Measurements from ENCODE around the gene DNAI2. TPM values are rescaled to one million over a fixed set of nuclear protein-coding genes. Genes with fewer than 3 reads are reported as not detected.

DNAI2 gene
- total and polyA plus RNA-seq, 7 donors: 0.10 TPM; not detected in 6

DNA sequence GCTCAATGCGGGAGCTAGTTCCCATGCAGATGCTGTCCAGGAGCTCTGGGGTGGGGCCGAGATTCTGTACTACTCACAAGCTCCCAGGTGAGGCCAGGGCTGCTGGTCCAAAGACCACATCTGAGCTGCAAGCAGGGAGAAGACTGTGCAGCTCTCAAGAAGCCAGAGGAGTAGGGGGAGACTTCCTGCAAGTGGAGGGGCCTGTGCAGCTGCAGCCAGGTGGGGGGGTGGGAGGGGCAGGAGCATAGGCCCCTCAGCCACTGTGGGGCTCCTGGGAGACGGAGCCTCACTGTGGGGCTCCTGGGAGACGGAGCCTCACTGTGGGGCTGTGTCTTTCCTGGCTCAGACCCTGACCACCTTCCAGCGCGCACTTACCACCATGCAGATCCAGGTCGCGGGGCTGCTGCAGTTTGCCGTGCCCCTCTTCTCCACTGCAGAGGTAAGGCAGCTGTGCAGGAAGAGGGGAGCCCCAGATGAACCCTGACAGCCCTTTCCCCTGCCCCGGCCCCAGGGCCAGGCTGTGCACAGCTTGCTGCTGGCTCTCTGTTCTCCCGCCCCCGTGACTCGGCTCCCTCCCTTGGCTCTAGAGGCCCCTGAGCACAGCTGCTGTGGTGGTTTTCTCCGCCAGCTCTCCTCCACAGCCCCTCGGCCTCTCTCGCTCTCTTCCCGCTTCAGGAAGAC, 24.3 kb upstream of the DNAI2 start:
- WGBS, 2 donors: 56 to 84% methylated on average over 17 of the region's 17 CpGs
- H3K36me3 ChIP-seq: peaks cover 0 to 11% (median 0%) of the 10 kb centered on the region in 4 donors
- intact Hi-C loops (cut with DNase I): no loop called here

DNA sequence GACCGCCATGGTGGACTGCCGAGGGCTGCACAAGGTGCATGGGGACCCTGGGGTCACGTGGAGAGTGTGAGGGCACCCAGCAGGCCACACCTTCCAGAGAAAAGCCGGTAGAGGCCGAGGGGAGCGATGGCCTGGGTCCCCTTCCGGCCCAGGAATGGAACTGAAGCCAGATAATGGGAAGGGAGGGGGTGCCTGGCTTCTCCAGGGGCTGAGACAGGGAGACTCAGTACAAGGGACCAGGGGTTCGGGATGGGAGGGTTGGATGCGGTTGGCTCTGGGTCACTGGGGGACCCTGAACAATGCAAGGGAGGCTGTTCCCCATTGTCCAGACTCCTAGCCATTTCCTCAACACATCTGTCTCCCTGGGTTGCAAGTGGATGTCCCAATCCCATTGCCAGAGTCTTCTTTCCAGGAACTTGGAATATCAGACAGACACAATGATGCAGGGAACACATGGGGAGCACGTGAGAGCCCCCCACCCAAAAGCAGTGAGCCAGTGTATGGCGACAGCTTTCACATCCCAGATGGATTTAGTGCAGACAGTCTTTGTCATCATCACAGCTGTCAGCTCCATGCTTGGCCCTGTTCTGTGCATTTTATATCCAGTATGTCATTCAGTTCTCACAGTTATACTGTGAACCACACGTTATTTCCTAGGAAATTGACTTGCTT, 23.6 kb upstream of the DNAI2 start:
- no peaks in the 10 kb centered on the region for H3K27me3 ChIP-seq
- no peak overlapping the region for H3K27ac ChIP-seq
- TF ChIP-seq, protein P1, sequence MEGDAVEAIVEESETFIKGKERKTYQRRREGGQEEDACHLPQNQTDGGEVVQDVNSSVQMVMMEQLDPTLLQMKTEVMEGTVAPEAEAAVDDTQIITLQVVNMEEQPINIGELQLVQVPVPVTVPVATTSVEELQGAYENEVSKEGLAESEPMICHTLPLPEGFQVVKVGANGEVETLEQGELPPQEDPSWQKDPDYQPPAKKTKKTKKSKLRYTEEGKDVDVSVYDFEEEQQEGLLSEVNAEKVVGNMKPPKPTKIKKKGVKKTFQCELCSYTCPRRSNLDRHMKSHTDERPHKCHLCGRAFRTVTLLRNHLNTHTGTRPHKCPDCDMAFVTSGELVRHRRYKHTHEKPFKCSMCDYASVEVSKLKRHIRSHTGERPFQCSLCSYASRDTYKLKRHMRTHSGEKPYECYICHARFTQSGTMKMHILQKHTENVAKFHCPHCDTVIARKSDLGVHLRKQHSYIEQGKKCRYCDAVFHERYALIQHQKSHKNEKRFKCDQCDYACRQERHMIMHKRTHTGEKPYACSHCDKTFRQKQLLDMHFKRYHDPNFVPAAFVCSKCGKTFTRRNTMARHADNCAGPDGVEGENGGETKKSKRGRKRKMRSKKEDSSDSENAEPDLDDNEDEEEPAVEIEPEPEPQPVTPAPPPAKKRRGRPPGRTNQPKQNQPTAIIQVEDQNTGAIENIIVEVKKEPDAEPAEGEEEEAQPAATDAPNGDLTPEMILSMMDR (IDR thresholded peaks at IDR 0.05): no peak
- TF ChIP-seq POLR2AphosphoS5 (IDR thresholded peaks at IDR 0.05) (no peak), POLR2A (IDR thresholded peaks at IDR 0.05) (no peak), EP300 (IDR thresholded peaks at IDR 0.05) (no peak)
- H3K36me3 ChIP-seq: peaks cover 0 to 11% (median 0%) of the 10 kb centered on the region in 4 donors
- no peaks in the 10 kb centered on the region for H3K9me3 ChIP-seq
- intact Hi-C loops (cut with DNase I): no loop called here
- DNase-seq: no peak
- 76% methylated on average over 12 of the region's 12 CpGs for WGBS, 2 donors
- H3K4me3 ChIP-seq: no peak overlapping the region
- peaks cover 0 to 3% (median under 1%) of the 10 kb centered on the region in 4 donors for H3K4me1 ChIP-seq

More for the DNA sequence above, 24.3 kb upstream of the DNAI2 start:
- Histone ChIP-seq H3K27ac (no peak overlapping the region), H3K4me1 (peaks cover 0 to 10% (median 2%) of the 10 kb centered on the region in 4 donors), H3K4me3 (no peak overlapping the region), H3K9me3 (no peaks in the 10 kb centered on the region), H3K27me3 (no peaks in the 10 kb centered on the region)
- DNase-seq: no peak
- TF ChIP-seq POLR2A (IDR thresholded peaks at IDR 0.05) (no peak), POLR2AphosphoS5 (IDR thresholded peaks at IDR 0.05) (no peak), EP300 (IDR thresholded peaks at IDR 0.05) (no peak)
- TF ChIP-seq, protein P1 (IDR thresholded peaks at IDR 0.05): no peak

DNA sequence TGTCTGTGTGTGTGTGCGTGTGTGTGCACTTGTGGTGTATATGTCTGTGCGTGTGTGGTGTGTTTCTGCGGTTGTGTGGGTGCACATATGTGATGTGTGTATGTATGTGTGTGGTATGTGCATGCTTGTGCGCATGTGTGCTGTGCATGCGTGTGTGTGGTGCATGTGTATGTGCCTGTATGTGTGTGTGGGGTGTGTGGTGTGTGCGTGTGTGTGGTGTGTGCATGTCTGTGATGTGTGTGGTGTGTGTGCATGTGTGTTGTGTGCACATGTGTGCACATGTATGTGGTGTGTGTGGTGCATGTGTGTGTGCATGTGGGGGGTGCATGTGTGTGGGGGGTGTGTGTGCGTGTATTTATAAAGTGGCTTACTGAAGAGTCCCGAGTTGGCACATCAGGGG, 23.0 kb upstream of the DNAI2 start:
- H3K9me3 ChIP-seq: no peaks in the 10 kb centered on the region
- no peak overlapping the region for H3K4me3 ChIP-seq
- H3K27ac ChIP-seq: no peak overlapping the region
- H3K36me3 ChIP-seq: peaks cover 0 to 11% (median 0%) of the 10 kb centered on the region in 4 donors
- 88 to 93% methylated on average over 8 of the region's 8 CpGs for WGBS, 2 donors
- intact Hi-C loops (cut with DNase I): no loop called here
- no peak for DNase-seq
- no peaks in the 10 kb centered on the region for H3K4me1 ChIP-seq
- H3K27me3 ChIP-seq: no peaks in the 10 kb centered on the region
- TF ChIP-seq POLR2AphosphoS5 (IDR thresholded peaks at IDR 0.05): no peak
- TF ChIP-seq EP300 (IDR thresholded peaks at IDR 0.05): no peak
- no peak for TF ChIP-seq POLR2A (IDR thresholded peaks at IDR 0.05)
- TF ChIP-seq, protein P1 (IDR thresholded peaks at IDR 0.05): no peak

GRCh38 chr17:74251569-74251968, 22.5 kb upstream of the DNAI2 start:
- TF ChIP-seq POLR2AphosphoS5 (IDR thresholded peaks at IDR 0.05) (no peak), POLR2A (IDR thresholded peaks at IDR 0.05) (no peak), EP300 (IDR thresholded peaks at IDR 0.05) (no peak)
- TF ChIP-seq, protein P1 (IDR thresholded peaks at IDR 0.05): no peak
- Histone ChIP-seq H3K4me3 (no peak overlapping the region), H3K36me3 (peaks cover 0 to 11% (median 0%) of the 10 kb centered on the region in 4 donors), H3K27ac (no peak overlapping the region), H3K9me3 (no peaks in the 10 kb centered on the region), H3K4me1 (no peaks in the 10 kb centered on the region), H3K27me3 (no peaks in the 10 kb centered on the region)
- no peak for DNase-seq
- intact Hi-C loops (cut with DNase I): no loop called here
- WGBS, 2 donors: 89% methylated on average over 6 of the region's 6 CpGs

Measured in sigmoid colon (tissue), 7 donors.